Lung (tissue), 12 donors: ENCODE data around the gene CAPN9. TPM values are rescaled to one million over a fixed set of nuclear protein-coding genes. Genes with fewer than 3 reads are reported as not detected.

ENCODE experiments used
- ATAC-seq: fragments of 200-7000 bp; cut with Tn5 transposase; one replicate; pipeline ENCODE4 v1.9.1; 2020; ENCODE audit warnings: moderate number of reproducible peaks; ENCODE audit not compliant: insufficient read depth, low FRiP score
- DNase-seq, 3 donors: peaks; one replicate each; pipeline ENCODE4 v3.0.0-alpha.2; 2013 to 2017
- H3K27ac ChIP-seq, 2 donors: one replicate each; pipeline ENCODE4 v1.5.1; 2013; ENCODE audit warnings: mild to moderate bottlenecking in 2 of 2, moderate library complexity in 2 of 2, control low read depth in 1 of 2, inconsistent platforms in 1 of 2, low read depth in 1 of 2, low read length in 1 of 2
- H3K27me3 ChIP-seq, 3 donors: one replicate each; pipeline ENCODE4 v1.5.1; 2013; ENCODE audit warnings: low read length in 2 of 3; ENCODE audit not compliant: control insufficient read depth in 3 of 3, insufficient read depth in 3 of 3
- H3K36me3 ChIP-seq, 4 donors: one replicate each; pipeline ENCODE4 v1.5.1; 2013; ENCODE audit warnings: low read length in 4 of 4, mild to moderate bottlenecking in 1 of 4, moderate library complexity in 1 of 4; ENCODE audit not compliant: control insufficient read depth in 4 of 4, insufficient read depth in 4 of 4
- H3K4me1 ChIP-seq, 5 donors: one replicate each; pipeline ENCODE4 v1.5.1; 2013; ENCODE audit warnings: low read length in 5 of 5, mild to moderate bottlenecking in 2 of 5, moderate library complexity in 1 of 5; ENCODE audit not compliant: control insufficient read depth in 5 of 5, insufficient read depth in 5 of 5
- H3K4me3 ChIP-seq: one replicate; pipeline ENCODE4 v1.5.1; 2013; ENCODE audit warnings: mild to moderate bottlenecking, control low read depth, moderate library complexity
- H3K9ac ChIP-seq, 2 donors: one replicate each; pipeline ENCODE4 v1.5.1; 2013; ENCODE audit warnings: low read length in 2 of 2, control low read depth in 1 of 2; ENCODE audit not compliant: insufficient read depth in 1 of 2
- H3K9me3 ChIP-seq, 4 donors: one replicate each; pipeline ENCODE4 v1.5.1; 2013; ENCODE audit warnings: low read length in 3 of 4, mild to moderate bottlenecking in 1 of 4, moderate library complexity in 1 of 4; ENCODE audit not compliant: control insufficient read depth in 4 of 4, insufficient read depth in 3 of 4
- CTCF ChIP-seq: IDR thresholded peaks from 2 replicates; pipeline ENCODE4 v1.5.1; 2012; ENCODE audit warnings: mild to moderate bottlenecking; ENCODE audit errors: control extremely low read depth, extremely low read depth
- WGBS, 2 donors: extraction: QIAGEN DNeasy Blood & Tissue Kit; methylation state at CpG; one replicate each; pipeline ENCODE4 v1.1.7; 2013; 5-methylcytosine and 5-hydroxymethylcytosine counted together
- polyA plus RNA-seq, 2 donors: library from polyadenylated mRNA; stranded (reverse); fragments of 200-250 nt; gene quantifications; one replicate each; pipeline ENCODE4 v1.2.1, GENCODE V29; 2013
- total RNA-seq, 2 donors: library from RNA; depleted of rRNA in 1 of 2; stranded (reverse); fragments of >200 nt in 1 of 2; gene quantifications; one replicate each; pipeline ENCODE4 v1.2.1, GENCODE V29; 2014 to 2021
- donor health status: control.
- donor health status: control.
- donor health status: Bipolar disorder and iron deficiency.
- donor health status: healthy.
- donor health status: DM: yes; HTN: yes; CAD: no.

CAPN9 gene
- total and polyA plus RNA-seq, 4 donors, result 2.2 to 13.2 (median 7.6) TPM

GRCh38 chr1:230710543-230710904 is 36.7 kb upstream of the CAPN9 start:
- no peak for TF ChIP-seq CTCF
- H3K36me3 ChIP-seq, result no peaks in the 10 kb centered on the region
- DNase-seq, result no peak
- H3K27ac ChIP-seq, result no peak overlapping the region
- H3K27me3 ChIP-seq, result no peaks in the 10 kb centered on the region
- peaks cover 0 to 12% (median 6%) of the 10 kb centered on the region in 5 donors for H3K4me1 ChIP-seq
- 95 to 97% methylated on average over 8 of the region's 8 CpGs for WGBS, 2 donors
- H3K9ac ChIP-seq, result no peak overlapping the region
- no peak overlapping the region for H3K4me3 ChIP-seq
- H3K9me3 ChIP-seq, result no peaks in the 10 kb centered on the region
- ATAC-seq, result no peak

GRCh38 chr1:230711245-230711644 is 35.9 kb upstream of the CAPN9 start:
- DNase-seq (no peak), ATAC-seq (no peak)
- Histone ChIP-seq H3K4me1 (peaks cover 0 to 12% (median 6%) of the 10 kb centered on the region in 5 donors), H3K27me3 (no peaks in the 10 kb centered on the region), H3K27ac (no peak overlapping the region), H3K4me3 (no peak overlapping the region), H3K36me3 (no peaks in the 10 kb centered on the region), H3K9ac (no peak overlapping the region), H3K9me3 (no peaks in the 10 kb centered on the region)
- no peak for TF ChIP-seq CTCF
- WGBS, 2 donors, result 86 to 94% methylated on average over 3 of the region's 3 CpGs

GRCh38 chr1:230712470-230712942 is 34.7 kb upstream of the CAPN9 start:
- Histone ChIP-seq H3K36me3 (no peaks in the 10 kb centered on the region), H3K27me3 (no peaks in the 10 kb centered on the region), H3K9me3 (no peaks in the 10 kb centered on the region), H3K4me1 (peaks cover 0 to 12% (median 6%) of the 10 kb centered on the region in 5 donors), H3K4me3 (no peak overlapping the region), H3K9ac (no peak overlapping the region), H3K27ac (no peak overlapping the region)
- ATAC-seq (no peak), DNase-seq (no peak)
- 90 to 94% methylated on average over 17 of the region's 17 CpGs for WGBS, 2 donors
- TF ChIP-seq CTCF, result no peak

GRCh38 chr1:230713138-230713537 is 34.0 kb upstream of the CAPN9 start:
- DNase-seq (no peak), ATAC-seq (no peak)
- TF ChIP-seq CTCF, result no peak
- Histone ChIP-seq H3K9me3 (no peaks in the 10 kb centered on the region), H3K4me3 (no peak overlapping the region), H3K4me1 (peaks cover 0 to 12% (median 5%) of the 10 kb centered on the region in 5 donors), H3K27ac (no peak overlapping the region), H3K9ac (no peak overlapping the region), H3K27me3 (no peaks in the 10 kb centered on the region), H3K36me3 (no peaks in the 10 kb centered on the region)
- 79 to 83% methylated on average over 7 of the region's 7 CpGs for WGBS, 2 donors
